ENCODE data around the gene ATP8A2. TPM values are rescaled to one million over a fixed set of nuclear protein-coding genes. Genes with fewer than 3 reads are reported as not detected.

ATP8A2 gene
- total RNA-seq, 1 donor from 2014 or later = 4.2 TPM

- no peaks in the 10 kb centered on the region for H3K36me3 ChIP-seq
- H3K27ac ChIP-seq = no peak overlapping the region
- Mint-ChIP-seq H3K36me3 (no peaks in the 10 kb centered on the region), H3K4me1 (peaks cover 20% of the 10 kb centered on the region), H3K4me3 (no peak overlapping the region), H3K27me3 (ENCODE audit: insufficient read depth, low read depth) (peaks cover 13% of the 10 kb centered on the region), H3K9me3 (no peaks in the 10 kb centered on the region), H3K27ac (no peak overlapping the region)
- DNase-seq (ENCODE audit: low spot score) = no peak
- H3K9me3 ChIP-seq (ENCODE audit: low read depth) = no peaks in the 10 kb centered on the region
- TF ChIP-seq EZH2 (IDR thresholded peaks at IDR 0.05) = no peak
- no peak for TF ChIP-seq CTCF (IDR thresholded peaks at IDR 0.05)
- TF ChIP-seq EZH2phosphoT487 (IDR thresholded peaks at IDR 0.05) = no peak
- H3K4me1 ChIP-seq = peaks cover 8% of the 10 kb centered on the region
- H2AFZ ChIP-seq (replicated peaks) = no peak overlapping the region
- H3K4me3 ChIP-seq = no peak overlapping the region
- H4K20me1 ChIP-seq (ENCODE audit: low read depth) = no peaks in the 10 kb centered on the region
- H3K9ac ChIP-seq = no peak overlapping the region
- no peaks in the 10 kb centered on the region for H3F3A ChIP-seq (ENCODE audit: low read depth)
- no peaks in the 10 kb centered on the region for H3K79me2 ChIP-seq (ENCODE audit: low read depth)
- H3K27me3 ChIP-seq = no peaks in the 10 kb centered on the region
- H3K4me2 ChIP-seq = no peak overlapping the region
Observed at GRCh38 chr13:26017196-26017921, 645.6 kb downstream of the ATP8A2 start.

- no peak overlapping the region for H3K27ac Mint-ChIP-seq
- Histone ChIP-seq H3K9ac (no peak overlapping the region), H3K4me3 (no peak overlapping the region), H3F3A (ENCODE audit: low read depth) (no peaks in the 10 kb centered on the region), H3K36me3 (no peaks in the 10 kb centered on the region), H3K79me2 (ENCODE audit: low read depth) (no peaks in the 10 kb centered on the region), H3K4me2 (no peak overlapping the region), H3K27ac (no peak overlapping the region), H2AFZ (replicated peaks) (no peak overlapping the region), H4K20me1 (ENCODE audit: low read depth) (no peaks in the 10 kb centered on the region), H3K27me3 (no peaks in the 10 kb centered on the region), H3K9me3 (ENCODE audit: low read depth) (no peaks in the 10 kb centered on the region), H3K4me1 (peaks cover 8% of the 10 kb centered on the region)
- TF ChIP-seq CTCF (IDR thresholded peaks at IDR 0.05) = no peak
- TF ChIP-seq EZH2phosphoT487 (IDR thresholded peaks at IDR 0.05) = no peak
- no peak for TF ChIP-seq EZH2 (IDR thresholded peaks at IDR 0.05)
- H3K36me3 Mint-ChIP-seq = no peaks in the 10 kb centered on the region
- H3K4me1 Mint-ChIP-seq = peaks cover 26% of the 10 kb centered on the region
- peaks cover 13% of the 10 kb centered on the region for H3K27me3 Mint-ChIP-seq (ENCODE audit: insufficient read depth, low read depth)
- H3K4me3 Mint-ChIP-seq = no peak overlapping the region
- DNase-seq (ENCODE audit: low spot score) = no peak
- H3K9me3 Mint-ChIP-seq = no peaks in the 10 kb centered on the region
Observed at GRCh38 chr13:26017932-26018665, 646.3 kb downstream of the ATP8A2 start.

- Histone ChIP-seq H3F3A (ENCODE audit: low read depth) (peaks cover 1% of the 10 kb centered on the region), H3K4me1 (peaks cover 13% of the 10 kb centered on the region), H2AFZ (replicated peaks) (no peak overlapping the region), H3K79me2 (ENCODE audit: low read depth) (no peaks in the 10 kb centered on the region), H3K27ac (no peak overlapping the region), H3K9me3 (ENCODE audit: low read depth) (no peaks in the 10 kb centered on the region), H3K4me3 (no peak overlapping the region), H3K9ac (no peak overlapping the region), H3K4me2 (no peak overlapping the region), H4K20me1 (ENCODE audit: low read depth) (no peaks in the 10 kb centered on the region), H3K36me3 (no peaks in the 10 kb centered on the region), H3K27me3 (no peaks in the 10 kb centered on the region)
- no peaks in the 10 kb centered on the region for H3K9me3 Mint-ChIP-seq
- TF ChIP-seq EZH2phosphoT487 (IDR thresholded peaks at IDR 0.05) (no peak), EZH2 (IDR thresholded peaks at IDR 0.05) (no peak), CTCF (IDR thresholded peaks at IDR 0.05) (no peak)
- no peak for DNase-seq (ENCODE audit: low spot score)
- H3K4me1 Mint-ChIP-seq = peaks cover 28% of the 10 kb centered on the region
- H3K36me3 Mint-ChIP-seq = no peaks in the 10 kb centered on the region
- no peak overlapping the region for H3K4me3 Mint-ChIP-seq
- H3K27ac Mint-ChIP-seq = no peak overlapping the region
- peaks cover 12% of the 10 kb centered on the region for H3K27me3 Mint-ChIP-seq (ENCODE audit: insufficient read depth, low read depth)
Observed at GRCh38 chr13:26019251-26019650, 647.5 kb downstream of the ATP8A2 start.

All from neural progenitor cell (in vitro differentiated cells).